GM20431 (cell line): ENCODE results near the gene GSG1L.
"Not testable (repeated sequence)": the region's sequence is repeated elsewhere in the genome, so short reads cannot be mapped to it uniquely, and the experiment has no call there.

ENCODE experiments used
- in situ Hi-C: fragments of 300-500 bp; cut with MseI, MboI; formaldehyde crosslinking; loops from one replicate; pipeline ENCODE4 v1.15.0; 2020; ENCODE audit warnings: low sequenced_read_pairs; ENCODE audit not compliant: unreplicated experiment

GSG1L gene

DNA sequence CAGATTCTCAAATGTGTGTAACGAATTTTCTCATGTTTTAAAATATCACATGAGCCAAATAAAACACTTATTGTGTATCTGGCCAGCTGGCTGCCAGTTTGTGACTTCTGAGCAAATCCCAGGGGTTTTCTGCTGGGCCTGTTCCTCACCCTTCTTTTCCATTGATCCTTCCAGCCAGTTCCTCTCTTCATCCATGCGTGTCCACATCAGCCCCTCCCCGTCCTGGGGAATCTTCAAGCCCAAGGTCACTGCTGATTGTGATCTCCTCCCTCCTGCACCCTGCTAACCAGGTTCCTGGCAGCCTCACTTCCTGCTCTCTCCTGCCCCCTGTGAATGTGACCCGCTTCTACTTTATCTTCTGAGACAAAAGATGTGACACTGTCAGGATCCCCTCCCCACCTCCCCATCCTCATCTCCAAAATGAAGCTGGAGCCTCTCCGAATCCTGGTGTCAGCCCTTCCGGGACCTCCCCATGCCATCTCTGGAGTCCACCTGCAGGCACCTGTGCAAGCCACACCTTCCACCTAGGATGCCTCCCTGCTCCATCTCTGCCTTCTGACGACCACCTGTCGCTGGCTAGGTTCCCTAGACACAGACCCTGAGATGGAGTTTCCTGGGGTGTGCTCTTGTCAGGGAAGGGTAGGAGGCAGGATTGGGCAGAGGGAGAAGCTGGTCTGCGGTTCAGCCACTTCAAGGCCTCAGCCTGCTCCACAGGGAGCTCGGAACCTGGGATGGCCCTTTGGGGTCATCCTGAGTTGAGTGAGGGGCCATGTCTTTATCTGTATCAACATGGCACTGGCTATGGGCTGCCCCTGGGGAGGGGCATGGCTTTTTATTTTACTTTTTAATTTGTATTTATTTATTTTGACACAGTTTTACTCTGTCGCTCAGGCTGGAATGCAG lies 308.5 kb downstream of the GSG1L start:
- in situ Hi-C loops, result no loop called here

DNA sequence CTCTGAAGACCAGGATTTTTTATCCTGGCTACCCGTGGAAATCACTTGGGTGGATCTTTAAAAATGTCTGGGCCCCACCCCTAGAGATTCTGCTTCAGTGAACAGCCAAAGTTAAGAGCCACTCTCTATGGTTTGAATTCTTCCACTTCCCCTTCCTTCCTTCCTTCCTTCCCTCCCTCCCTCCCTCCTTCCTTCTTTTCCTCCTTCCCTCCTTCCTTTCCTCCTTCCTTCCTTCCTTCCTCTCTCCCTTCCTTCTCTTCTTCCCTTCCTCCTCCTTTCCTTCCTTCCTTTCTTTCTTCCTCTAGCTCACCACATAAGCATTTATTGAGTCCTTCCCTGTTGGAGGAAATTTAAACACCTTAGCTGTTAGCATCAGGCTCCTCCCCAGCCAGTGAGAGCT lies 310.0 kb downstream of the GSG1L start:
- in situ Hi-C loops, result no loop called here

DNA sequence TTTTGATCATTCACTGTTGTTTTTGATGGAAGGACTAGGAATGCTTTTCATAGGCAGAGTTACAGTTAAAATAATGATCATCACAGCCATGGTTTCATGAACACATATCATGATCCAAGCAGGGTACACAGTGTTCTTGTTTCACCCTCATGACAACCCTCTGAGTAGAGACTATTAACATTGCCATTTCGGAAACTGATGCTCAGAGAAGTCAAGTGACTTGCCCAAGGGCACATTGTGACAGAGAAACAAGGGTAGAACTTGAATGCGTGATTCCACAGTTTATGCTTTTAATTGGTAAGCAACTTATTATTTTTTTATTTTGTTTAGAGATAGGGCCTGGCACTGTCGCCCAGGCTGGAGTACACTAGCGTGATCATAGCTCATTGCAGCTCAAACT lies 311.3 kb downstream of the GSG1L start:
- in situ Hi-C loops, result no loop called here

DNA sequence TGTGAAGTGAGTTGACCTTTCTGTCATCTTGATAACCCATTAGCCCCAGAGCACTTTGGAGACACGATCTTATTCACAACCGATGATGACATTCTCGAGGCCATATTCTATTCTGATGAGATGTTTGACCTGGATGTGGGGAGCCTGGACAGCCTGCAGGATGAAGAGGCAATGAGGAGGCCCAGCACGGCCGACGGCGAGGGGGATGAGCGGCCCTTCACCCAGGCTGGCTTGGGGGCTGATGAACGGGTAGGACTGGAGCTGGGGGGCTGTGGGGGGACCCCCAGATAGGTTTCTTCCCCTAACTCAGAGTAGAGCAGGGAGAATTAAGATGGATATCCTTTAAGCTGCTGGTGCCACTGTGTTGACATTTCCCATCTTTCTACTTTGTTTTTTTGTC lies 311.8 kb downstream of the GSG1L start:
- in situ Hi-C loops, result no loop called here

- in situ Hi-C loops, result no loop called here
Measured at GRCh38 chr16:27751233-27751632, 312.3 kb downstream of the GSG1L start.

- in situ Hi-C loops, result no loop called here
Measured at GRCh38 chr16:27749946-27750345, 313.6 kb downstream of the GSG1L start.

DNA sequence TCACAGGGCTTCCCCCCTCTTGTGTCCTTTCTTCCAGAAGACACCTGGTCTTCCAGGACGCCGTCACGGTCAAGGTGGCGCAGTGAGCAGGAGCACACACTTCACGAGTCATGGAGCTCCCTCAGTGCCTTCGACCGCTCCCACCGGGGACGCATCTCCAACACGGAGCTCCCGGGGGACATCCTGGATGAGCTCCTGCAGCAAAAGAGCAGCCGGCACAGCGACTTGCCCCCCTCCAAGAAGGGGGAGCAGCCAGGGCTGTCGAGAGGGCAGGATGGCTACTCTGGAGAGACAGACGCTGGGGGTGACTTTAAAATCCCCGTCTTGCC lies 314.0 kb downstream of the GSG1L start:
- in situ Hi-C loops, result no loop called here

DNA sequence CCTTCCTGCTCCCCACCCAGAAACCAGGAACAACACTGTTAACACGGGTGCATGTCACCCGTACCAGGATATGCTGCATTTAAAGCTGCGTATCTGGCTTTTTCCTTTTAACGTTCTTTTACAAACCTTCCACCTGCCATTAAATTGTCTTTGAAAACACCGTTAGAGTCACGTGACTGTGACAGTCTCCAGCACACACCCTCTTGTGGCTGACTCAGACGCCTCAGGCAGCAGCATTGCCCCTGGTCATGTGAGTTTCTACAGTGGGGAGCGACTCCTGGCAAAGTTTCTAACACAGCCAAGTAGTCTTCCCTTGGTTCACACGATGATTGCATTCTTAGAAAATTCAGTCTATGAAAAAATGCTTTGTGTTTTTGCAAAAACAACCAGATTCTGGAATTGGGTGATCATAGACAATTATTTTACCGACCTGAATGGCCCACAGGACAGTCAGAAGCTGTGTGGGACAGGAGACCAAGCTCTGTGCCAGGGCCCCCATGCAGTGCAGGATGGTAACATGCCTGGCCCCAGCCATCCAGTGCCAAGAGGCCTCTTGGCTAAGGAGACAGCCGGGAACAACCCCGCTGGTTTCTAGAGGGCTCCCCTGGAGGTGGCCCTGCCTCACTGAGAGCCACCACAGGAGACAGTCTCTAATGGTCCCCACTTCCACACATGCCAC lies 314.5 kb downstream of the GSG1L start:
- in situ Hi-C loops, result no loop called here

DNA sequence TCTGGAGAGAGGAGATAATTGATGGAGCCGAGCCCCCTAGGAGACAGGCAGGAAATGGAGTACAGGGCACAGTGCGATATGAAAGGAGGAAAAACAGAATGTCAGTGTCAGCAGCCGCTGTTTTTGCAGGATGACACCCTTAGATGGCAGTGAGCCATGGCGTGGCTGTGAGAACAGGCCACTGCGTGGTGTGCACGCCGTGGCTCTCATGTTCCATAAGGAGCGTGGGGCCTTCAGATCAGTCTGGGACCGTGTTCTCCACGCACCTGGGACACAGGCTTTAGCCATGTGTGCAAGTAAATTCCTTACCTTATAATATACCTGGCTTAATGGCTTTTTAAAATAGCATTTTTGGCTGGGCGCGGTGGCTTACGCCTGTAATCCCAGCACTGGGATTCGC lies 315.6 kb downstream of the GSG1L start:
- in situ Hi-C loops, result no loop called here

GRCh38 chr16:27746076-27746855 lies 317.2 kb downstream of the GSG1L start:
- in situ Hi-C loops, result no loop called here

DNA sequence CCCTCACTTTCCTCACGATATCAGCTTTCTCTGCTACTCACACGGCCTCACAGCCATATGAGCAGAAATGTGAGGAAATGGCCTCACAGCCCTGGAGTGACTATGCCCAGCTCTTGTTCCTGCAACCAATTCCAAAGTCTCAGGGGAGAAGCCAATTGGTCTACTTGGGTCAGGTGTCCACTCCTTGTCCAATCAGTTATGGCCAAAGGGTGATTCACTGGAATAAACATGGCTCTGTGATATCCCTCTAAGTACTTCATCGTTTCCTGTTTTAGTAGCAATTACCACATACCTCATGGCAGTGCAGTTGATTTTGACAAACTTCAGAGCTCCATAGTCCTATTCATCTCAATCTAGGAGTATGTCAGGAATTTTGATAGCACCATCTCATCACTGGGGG lies 318.2 kb downstream of the GSG1L start:
- in situ Hi-C loops, result no loop called here

- in situ Hi-C loops, result no loop called here
Measured at GRCh38 chr16:27743963-27744362, 319.6 kb downstream of the GSG1L start.

- in situ Hi-C loops, result not testable (repeated sequence)
Measured at GRCh38 chr16:27743001-27743400, 320.5 kb downstream of the GSG1L start.

DNA sequence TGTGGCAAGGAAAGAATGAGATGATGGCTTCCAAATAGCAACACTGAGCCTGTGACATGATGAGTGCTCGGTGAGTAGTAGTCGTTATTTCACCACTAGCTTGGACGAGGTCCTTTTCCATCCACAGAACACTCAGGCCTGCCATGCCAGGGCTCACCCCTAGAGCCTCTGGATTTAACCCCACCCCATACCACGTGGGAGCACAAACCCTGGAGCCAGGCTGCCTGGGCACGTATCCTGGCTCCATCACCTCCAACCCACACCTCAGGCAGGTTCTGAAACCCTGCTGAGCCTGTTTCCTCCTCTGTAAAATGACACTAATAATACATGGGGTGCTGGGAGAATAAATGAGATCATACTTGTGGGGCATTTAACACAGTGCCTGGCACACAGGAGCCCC lies 321.2 kb downstream of the GSG1L start:
- in situ Hi-C loops, result no loop called here

GRCh38 chr16:27740496-27741201 lies 322.9 kb downstream of the GSG1L start:
- in situ Hi-C loops, result no loop called here

GRCh38 chr16:27739606-27740357 lies 323.7 kb downstream of the GSG1L start:
- in situ Hi-C loops, result no loop called here

- in situ Hi-C loops, result no loop called here
Measured at GRCh38 chr16:27738596-27738995, 324.9 kb downstream of the GSG1L start.
